H1 (cell line): ENCODE data around the gene EXOC5. TPM values are rescaled to one million over a fixed set of nuclear protein-coding genes. Genes with fewer than 3 reads are reported as not detected.

Experiments used
- ASH2L ChIP-seq: fragments of 200-600, 300-600 bp; sonication (generic); IDR thresholded peaks from one replicate; pipeline ENCODE4 v1.7.1; 2017; ENCODE audit warnings: low read length
- BRCA1 ChIP-seq: IDR thresholded peaks from 2 replicates; pipeline ENCODE4 v1.6.1; 2012; ENCODE audit warnings: low read depth, low read length, improper control_type of control experiment
- CBX5 ChIP-seq: fragments of 300-800, 300-1000 bp; sonication (generic); IDR thresholded peaks from 2 replicates; pipeline ENCODE4 v1.7.1; 2016; ENCODE audit warnings: antibody characterized with exemption, low read length, low read depth
- HDAC2 ChIP-seq, 2 experiments: fragments of 300-600 bp in 1 of 2; sonication (generic) in 1 of 2; IDR thresholded peaks; 2 replicates each; pipeline ENCODE4 v1.6.1; 2011 to 2012; ENCODE audit warnings: low read depth in 2 of 2, low read length in 2 of 2, mild to moderate bottlenecking in 2 of 2, moderate library complexity in 2 of 2, borderline replicate concordance in 1 of 2, inconsistent platforms in 1 of 2
- JUN ChIP-seq: IDR thresholded peaks from 2 replicates; pipeline ENCODE4 v1.6.1; 2011; ENCODE audit warnings: low read depth, mild to moderate bottlenecking, improper control_type of control experiment, low read length
- RNF2 ChIP-seq: fragments of 200-900, 300-1000 bp; sonication (generic); IDR thresholded peaks from 2 replicates; pipeline ENCODE4 v1.7.1; 2016; ENCODE audit warnings: borderline replicate concordance, low read depth, mild to moderate bottlenecking, antibody characterized with exemption, low read length; ENCODE audit not compliant: poor library complexity, severe bottlenecking; ENCODE audit errors: missing control alignments
- TBP ChIP-seq: IDR thresholded peaks from 2 replicates; pipeline ENCODE4 v1.6.1; 2011; ENCODE audit warnings: low read depth, low read length, improper control_type of control experiment
- ZNF274 ChIP-seq: IDR thresholded peaks from 2 replicates; pipeline ENCODE4 v1.7.0; 2012; ENCODE audit warnings: low read length, borderline replicate concordance; ENCODE audit errors: extremely low read depth
- polyA plus RNA-seq, 7 experiments: library from polyadenylated mRNA; depleted of rRNA in 3 of 7; stranded (reverse) in 5 of 7; unstranded in 2 of 7; fragments of >200 nt in 5 of 7; fragments of 200-250 nt in 2 of 7; gene quantifications; 1 replicate in 5 of 7; 2 replicates in 1 of 7; 4 replicates in 1 of 7; pipeline versions ENCODE4 v1.2.1 to v1.2.3, GENCODE V29; 2011 to 2013; ENCODE audit warnings: missing spikeins in 2 of 7, mixed read lengths in 2 of 7
- total RNA-seq: library from RNA; stranded (reverse); fragmentation: NEBNext Ultra II Directional; extraction: Animal tissue kit (Norgen Biotek cat#: 25700); gene quantifications from 2 replicates; pipeline ENCODE4 v1.2.1, GENCODE V29; 2021
- TF ChIP-seq, protein P1 (sequence below): fragments of 300-600 bp; sonication (generic); IDR thresholded peaks from 2 replicates; pipeline ENCODE4 v1.7.1; 2012; ENCODE audit warnings: low read length, moderate library complexity, mild to moderate bottlenecking, inconsistent platforms; ENCODE audit not compliant: insufficient replicate concordance
- TF ChIP-seq, protein P2 (sequence below): IDR thresholded peaks from 2 replicates; pipeline ENCODE4 v1.6.1; 2012; ENCODE audit warnings: inconsistent platforms

The EXOC5 gene
- total and polyA plus RNA-seq, 2 of the 8 experiments (the other 6 are each of a cell fraction or from before 2014, with no cell fraction given), result 23.0 to 86.7 TPM

DNA sequence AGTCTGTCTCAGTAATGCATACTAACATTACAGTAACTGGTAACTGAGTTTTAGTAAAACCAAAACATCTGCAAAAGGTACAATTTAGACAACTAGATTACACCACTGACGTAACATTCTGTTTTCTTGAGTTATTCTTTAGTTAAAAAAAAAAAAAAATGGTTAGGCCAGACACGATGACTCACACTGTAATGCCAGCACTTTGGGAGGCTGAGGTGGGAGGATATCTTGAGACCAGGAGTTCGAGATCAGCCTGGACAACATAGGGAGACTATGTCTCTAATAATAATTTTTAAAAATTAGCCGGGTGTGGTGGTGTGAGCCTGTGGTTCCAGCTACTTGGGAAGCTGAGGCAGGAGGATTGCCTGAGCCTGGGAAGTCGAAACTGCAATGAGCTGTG, 34.2 kb upstream of the EXOC5 start (continued):
- TF ChIP-seq, protein P1, sequence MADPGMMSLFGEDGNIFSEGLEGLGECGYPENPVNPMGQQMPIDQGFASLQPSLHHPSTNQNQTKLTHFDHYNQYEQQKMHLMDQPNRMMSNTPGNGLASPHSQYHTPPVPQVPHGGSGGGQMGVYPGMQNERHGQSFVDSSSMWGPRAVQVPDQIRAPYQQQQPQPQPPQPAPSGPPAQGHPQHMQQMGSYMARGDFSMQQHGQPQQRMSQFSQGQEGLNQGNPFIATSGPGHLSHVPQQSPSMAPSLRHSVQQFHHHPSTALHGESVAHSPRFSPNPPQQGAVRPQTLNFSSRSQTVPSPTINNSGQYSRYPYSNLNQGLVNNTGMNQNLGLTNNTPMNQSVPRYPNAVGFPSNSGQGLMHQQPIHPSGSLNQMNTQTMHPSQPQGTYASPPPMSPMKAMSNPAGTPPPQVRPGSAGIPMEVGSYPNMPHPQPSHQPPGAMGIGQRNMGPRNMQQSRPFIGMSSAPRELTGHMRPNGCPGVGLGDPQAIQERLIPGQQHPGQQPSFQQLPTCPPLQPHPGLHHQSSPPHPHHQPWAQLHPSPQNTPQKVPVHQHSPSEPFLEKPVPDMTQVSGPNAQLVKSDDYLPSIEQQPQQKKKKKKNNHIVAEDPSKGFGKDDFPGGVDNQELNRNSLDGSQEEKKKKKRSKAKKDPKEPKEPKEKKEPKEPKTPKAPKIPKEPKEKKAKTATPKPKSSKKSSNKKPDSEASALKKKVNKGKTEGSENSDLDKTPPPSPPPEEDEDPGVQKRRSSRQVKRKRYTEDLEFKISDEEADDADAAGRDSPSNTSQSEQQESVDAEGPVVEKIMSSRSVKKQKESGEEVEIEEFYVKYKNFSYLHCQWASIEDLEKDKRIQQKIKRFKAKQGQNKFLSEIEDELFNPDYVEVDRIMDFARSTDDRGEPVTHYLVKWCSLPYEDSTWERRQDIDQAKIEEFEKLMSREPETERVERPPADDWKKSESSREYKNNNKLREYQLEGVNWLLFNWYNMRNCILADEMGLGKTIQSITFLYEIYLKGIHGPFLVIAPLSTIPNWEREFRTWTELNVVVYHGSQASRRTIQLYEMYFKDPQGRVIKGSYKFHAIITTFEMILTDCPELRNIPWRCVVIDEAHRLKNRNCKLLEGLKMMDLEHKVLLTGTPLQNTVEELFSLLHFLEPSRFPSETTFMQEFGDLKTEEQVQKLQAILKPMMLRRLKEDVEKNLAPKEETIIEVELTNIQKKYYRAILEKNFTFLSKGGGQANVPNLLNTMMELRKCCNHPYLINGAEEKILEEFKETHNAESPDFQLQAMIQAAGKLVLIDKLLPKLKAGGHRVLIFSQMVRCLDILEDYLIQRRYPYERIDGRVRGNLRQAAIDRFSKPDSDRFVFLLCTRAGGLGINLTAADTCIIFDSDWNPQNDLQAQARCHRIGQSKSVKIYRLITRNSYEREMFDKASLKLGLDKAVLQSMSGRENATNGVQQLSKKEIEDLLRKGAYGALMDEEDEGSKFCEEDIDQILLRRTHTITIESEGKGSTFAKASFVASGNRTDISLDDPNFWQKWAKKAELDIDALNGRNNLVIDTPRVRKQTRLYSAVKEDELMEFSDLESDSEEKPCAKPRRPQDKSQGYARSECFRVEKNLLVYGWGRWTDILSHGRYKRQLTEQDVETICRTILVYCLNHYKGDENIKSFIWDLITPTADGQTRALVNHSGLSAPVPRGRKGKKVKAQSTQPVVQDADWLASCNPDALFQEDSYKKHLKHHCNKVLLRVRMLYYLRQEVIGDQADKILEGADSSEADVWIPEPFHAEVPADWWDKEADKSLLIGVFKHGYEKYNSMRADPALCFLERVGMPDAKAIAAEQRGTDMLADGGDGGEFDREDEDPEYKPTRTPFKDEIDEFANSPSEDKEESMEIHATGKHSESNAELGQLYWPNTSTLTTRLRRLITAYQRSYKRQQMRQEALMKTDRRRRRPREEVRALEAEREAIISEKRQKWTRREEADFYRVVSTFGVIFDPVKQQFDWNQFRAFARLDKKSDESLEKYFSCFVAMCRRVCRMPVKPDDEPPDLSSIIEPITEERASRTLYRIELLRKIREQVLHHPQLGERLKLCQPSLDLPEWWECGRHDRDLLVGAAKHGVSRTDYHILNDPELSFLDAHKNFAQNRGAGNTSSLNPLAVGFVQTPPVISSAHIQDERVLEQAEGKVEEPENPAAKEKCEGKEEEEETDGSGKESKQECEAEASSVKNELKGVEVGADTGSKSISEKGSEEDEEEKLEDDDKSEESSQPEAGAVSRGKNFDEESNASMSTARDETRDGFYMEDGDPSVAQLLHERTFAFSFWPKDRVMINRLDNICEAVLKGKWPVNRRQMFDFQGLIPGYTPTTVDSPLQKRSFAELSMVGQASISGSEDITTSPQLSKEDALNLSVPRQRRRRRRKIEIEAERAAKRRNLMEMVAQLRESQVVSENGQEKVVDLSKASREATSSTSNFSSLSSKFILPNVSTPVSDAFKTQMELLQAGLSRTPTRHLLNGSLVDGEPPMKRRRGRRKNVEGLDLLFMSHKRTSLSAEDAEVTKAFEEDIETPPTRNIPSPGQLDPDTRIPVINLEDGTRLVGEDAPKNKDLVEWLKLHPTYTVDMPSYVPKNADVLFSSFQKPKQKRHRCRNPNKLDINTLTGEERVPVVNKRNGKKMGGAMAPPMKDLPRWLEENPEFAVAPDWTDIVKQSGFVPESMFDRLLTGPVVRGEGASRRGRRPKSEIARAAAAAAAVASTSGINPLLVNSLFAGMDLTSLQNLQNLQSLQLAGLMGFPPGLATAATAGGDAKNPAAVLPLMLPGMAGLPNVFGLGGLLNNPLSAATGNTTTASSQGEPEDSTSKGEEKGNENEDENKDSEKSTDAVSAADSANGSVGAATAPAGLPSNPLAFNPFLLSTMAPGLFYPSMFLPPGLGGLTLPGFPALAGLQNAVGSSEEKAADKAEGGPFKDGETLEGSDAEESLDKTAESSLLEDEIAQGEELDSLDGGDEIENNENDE, result no peak
- TF ChIP-seq, protein P2, sequence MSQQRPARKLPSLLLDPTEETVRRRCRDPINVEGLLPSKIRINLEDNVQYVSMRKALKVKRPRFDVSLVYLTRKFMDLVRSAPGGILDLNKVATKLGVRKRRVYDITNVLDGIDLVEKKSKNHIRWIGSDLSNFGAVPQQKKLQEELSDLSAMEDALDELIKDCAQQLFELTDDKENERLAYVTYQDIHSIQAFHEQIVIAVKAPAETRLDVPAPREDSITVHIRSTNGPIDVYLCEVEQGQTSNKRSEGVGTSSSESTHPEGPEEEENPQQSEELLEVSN, result no peak
- TF ChIP-seq JUN (no peak), RNF2 (no peak), ASH2L (no peak), CBX5 (no peak), BRCA1 (no peak), TBP (no peak), HDAC2 (IDR thresholded peaks at IDR 0.05; ENCODE audit: borderline replicate concordance in 1 of 2, low read depth in 2 of 2, low read length in 2 of 2) (no peak), ZNF274 (no peak)
